Natural killer cell (primary cell): ENCODE data around the gene PPP1R36. TPM values are rescaled to one million over a fixed set of nuclear protein-coding genes. Genes with fewer than 3 reads are reported as not detected.

Experiments
- ATAC-seq, 3 donors: fragments of 150-1000 bp in 2 of 3; fragments of 200-7000 bp in 1 of 3; cut with Tn5 transposase; 1 replicate in 1 of 3; 2 replicates in 2 of 3; pipeline ENCODE4 v1.10.0; 2021; ENCODE audit warnings: mild to moderate bottlenecking in 2 of 3, moderate library complexity in 2 of 3
- DNase-seq, 2 donors: peaks; one replicate each; pipeline versions ENCODE4 v3.0.0 to v3.0.0-alpha.2; 2013 to 2021; ENCODE audit warnings: mixed read lengths in 1 of 2
- H3K27ac ChIP-seq: one replicate; pipeline ENCODE4 v1.5.1; 2013; ENCODE audit warnings: mild to moderate bottlenecking, low read length
- H3K27me3 ChIP-seq: one replicate; pipeline ENCODE4 v1.6.1; 2013; ENCODE audit warnings: low read length; ENCODE audit not compliant: control insufficient read depth, insufficient read depth
- H3K36me3 ChIP-seq: one replicate; pipeline ENCODE4 v1.6.1; 2013; ENCODE audit warnings: low read length; ENCODE audit not compliant: control insufficient read depth, insufficient read depth
- H3K4me1 ChIP-seq: one replicate; pipeline ENCODE4 v1.6.1; 2013; ENCODE audit warnings: low read length; ENCODE audit not compliant: control insufficient read depth, insufficient read depth
- H3K4me3 ChIP-seq: one replicate; pipeline ENCODE4 v1.5.1; 2013; ENCODE audit warnings: low read length
- H3K9me3 ChIP-seq: one replicate; pipeline ENCODE4 v1.6.1; 2013; ENCODE audit warnings: low read length; ENCODE audit not compliant: control insufficient read depth, insufficient read depth
- H3K27ac Mint-ChIP-seq, 2 donors: one replicate each; pipeline ENCODE4 v1.8.0; 2022; ENCODE audit warnings: mild to moderate bottlenecking in 2 of 2, mixed read lengths in 2 of 2, moderate library complexity in 1 of 2
- H3K27me3 Mint-ChIP-seq, 2 donors: one replicate each; pipeline ENCODE4 v1.8.0; 2022; ENCODE audit warnings: low read depth in 2 of 2, mixed read lengths in 2 of 2
- H3K36me3 Mint-ChIP-seq: one replicate; pipeline ENCODE4 v1.8.0; 2022; ENCODE audit warnings: mixed read lengths
- H3K4me1 Mint-ChIP-seq, 2 donors: one replicate each; pipeline ENCODE4 v1.8.0; 2022; ENCODE audit warnings: mixed read lengths in 2 of 2
- H3K4me3 Mint-ChIP-seq: one replicate; pipeline ENCODE4 v1.8.0; 2022; ENCODE audit warnings: mild to moderate bottlenecking, moderate library complexity, mixed read lengths
- H3K9me3 Mint-ChIP-seq, 2 donors: one replicate each; pipeline ENCODE4 v1.8.0; 2022; ENCODE audit warnings: mixed read lengths in 2 of 2
- CTCF ChIP-seq: fragments of 200-600 bp; IDR thresholded peaks from one replicate; pipeline ENCODE4 v1.8.0; 2022; ENCODE audit warnings: antibody characterized with exemption
- WGBS: methylation state at CpG from one replicate; pipeline ENCODE4 v1.1.7; 2013; ENCODE audit warnings: missing lambda C conversion rate; ENCODE audit not compliant: insufficient coverage; 5-methylcytosine and 5-hydroxymethylcytosine counted together
- intact Hi-C: fragments of 100-400 bp; cut with micrococcal nuclease; formaldehyde crosslinking; loops from one replicate; pipeline ENCODE4 v1.14.2; 2022
- total RNA-seq, 4 donors: library from RNA; stranded (reverse); fragments of 120-200 nt in 1 of 4; gene quantifications; one replicate each; pipeline versions ENCODE4 v1.2.3 to v1.2.4, GENCODE V29; 2013 to 2022

PPP1R36 gene
- total RNA-seq, 3 donors from 2014 or later (not counting 1 experiment from before 2014, with no cell fraction given): 0.60 to 1.2 (median 1.0) TPM

- Mint-ChIP-seq H3K4me1 (peaks cover 72 to 81% of the 10 kb centered on the region in 2 donors), H3K4me3 (peak within 1 kb of the TSS; percentile 98), H3K27me3 (no peaks in the 10 kb centered on the region), H3K27ac (peak within 1 kb of the TSS; percentile 99), H3K36me3 (no peaks in the 10 kb centered on the region), H3K9me3 (no peaks in the 10 kb centered on the region)
- ATAC-seq (peak; percentile 39 to 66 (median 53)), DNase-seq (peak; percentile 86 to 92)
- H3K27ac ChIP-seq: peak within 1 kb of the TSS; percentile 100
- WGBS: under 1% methylated on average over 63 of the region's 63 CpGs
- peak within 1 kb of the TSS; percentile 99 for H3K4me3 ChIP-seq
- intact Hi-C loops: loop anchor here (5.0 to 10.0 kb wide), 3 partner anchors 37 to 200 kb away; partner anchors contain the start of genes AKAP5, MTHFD1 and PLEKHG3
- no peaks in the 10 kb centered on the region for H3K27me3 ChIP-seq
- H3K36me3 ChIP-seq: no peaks in the 10 kb centered on the region
- H3K4me1 ChIP-seq: peaks cover 48% of the 10 kb centered on the region
- TF ChIP-seq CTCF: no peak
- no peaks in the 10 kb centered on the region for H3K9me3 ChIP-seq
Measured at GRCh38 chr14:64504310-64504896, 45.4 kb upstream of the PPP1R36 start, which contains the start of gene ZBTB1. Gene ZBTB1 (plus strand): TSS chr14:64504770. CDS start chr14:64521505, 16,735 bp downstream.

GRCh38 chr14:64504897-64505794 lies 44.6 kb upstream of the PPP1R36 start:
- peak; percentile 71 to 93 for DNase-seq
- no peaks in the 10 kb centered on the region for H3K27me3 Mint-ChIP-seq
- intact Hi-C loops: loop anchor here (5.0 to 10.0 kb wide), 3 partner anchors 38 to 200 kb away; partner anchors contain the start of genes AKAP5, MTHFD1 and PLEKHG3
- H3K4me1 ChIP-seq: peaks cover 48% of the 10 kb centered on the region
- H3K4me1 Mint-ChIP-seq: peaks cover 71 to 77% of the 10 kb centered on the region in 2 donors
- no peaks in the 10 kb centered on the region for H3K36me3 ChIP-seq
- peak overlapping the region; percentile 99 for H3K27ac Mint-ChIP-seq
- H3K27me3 ChIP-seq: no peaks in the 10 kb centered on the region
- peak overlapping the region; percentile 98 for H3K4me3 Mint-ChIP-seq
- H3K27ac ChIP-seq: peak overlapping the region; percentile 100
- peak overlapping the region; percentile 99 for H3K4me3 ChIP-seq
- TF ChIP-seq CTCF: no peak
- no peaks in the 10 kb centered on the region for H3K36me3 Mint-ChIP-seq
- H3K9me3 ChIP-seq: no peaks in the 10 kb centered on the region
- H3K9me3 Mint-ChIP-seq: no peaks in the 10 kb centered on the region
- under 1% methylated on average over 64 of the region's 68 CpGs for WGBS
- peak; percentile 24 to 41 (median 27) for ATAC-seq

GRCh38 chr14:64506721-64507120 lies 43.0 kb upstream of the PPP1R36 start:
- intact Hi-C loops: loop anchor here (10.0 kb wide), 1 partner anchor 198 kb away; the partner anchor contains the start of gene PLEKHG3
- peaks cover 79 to 85% of the 10 kb centered on the region in 2 donors for H3K4me1 Mint-ChIP-seq

More at GRCh38 chr14:64506721-64507120, 43.0 kb upstream of the PPP1R36 start:
- Mint-ChIP-seq H3K27ac (peak overlapping the region; percentile 99), H3K9me3 (no peaks in the 10 kb centered on the region), H3K27me3 (no peaks in the 10 kb centered on the region), H3K36me3 (no peaks in the 10 kb centered on the region), H3K4me3 (peak overlapping the region; percentile 98)
- TF ChIP-seq CTCF: no peak
- ATAC-seq: no peak
- Histone ChIP-seq H3K27ac (peak overlapping the region; percentile 66), H3K36me3 (no peaks in the 10 kb centered on the region), H3K4me1 (peaks cover 40% of the 10 kb centered on the region), H3K9me3 (no peaks in the 10 kb centered on the region), H3K27me3 (no peaks in the 10 kb centered on the region), H3K4me3 (peak overlapping the region; percentile 1)
- DNase-seq: peak in 1 of 2 donors; percentile 48
- no CpG with 5 or more reads among the region's 3 CpGs for WGBS
